Measurements from ENCODE around the gene APRT.

The APRT gene

DNA sequence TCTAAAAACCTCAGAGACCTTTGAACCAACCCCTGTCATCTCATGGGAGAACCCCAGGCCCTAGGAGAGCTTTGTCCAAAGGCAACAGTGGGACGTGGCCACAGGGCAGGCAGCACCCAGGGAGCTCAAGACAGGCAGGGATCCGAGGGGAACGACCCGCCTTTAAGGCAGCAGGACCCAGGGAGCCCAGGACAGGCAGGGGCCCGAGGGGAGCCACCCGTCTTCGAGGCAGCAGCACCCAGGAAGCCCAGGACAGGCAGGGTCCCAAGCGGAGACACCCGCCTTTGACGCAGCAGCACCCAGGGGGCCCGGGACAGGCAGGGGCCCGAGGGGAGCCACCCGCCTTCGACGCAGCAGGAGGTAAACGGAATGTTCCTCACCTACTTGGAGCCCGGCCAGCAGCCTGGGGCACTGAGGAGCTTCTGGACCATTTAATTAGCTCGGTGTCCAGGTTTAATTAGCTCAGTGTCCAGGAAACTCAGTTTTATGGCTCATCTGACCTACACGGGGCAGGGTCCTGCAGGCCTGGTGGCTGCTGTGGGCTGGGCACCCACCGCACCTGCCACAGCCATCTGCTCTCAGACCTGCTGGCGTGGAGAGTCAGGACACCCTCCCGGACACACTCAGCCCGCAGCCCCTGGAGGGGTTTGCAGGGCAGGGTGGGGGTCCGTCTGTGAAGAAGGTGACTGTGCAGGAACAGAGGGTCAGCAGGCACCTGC lies 51.1 kb downstream of the APRT start:
- DNase-seq (ENCODE audit: low read depth), result no peak
- no peak overlapping the region for H3K4me3 ChIP-seq (ENCODE audit: low read length)
- TF ChIP-seq, protein P1, sequence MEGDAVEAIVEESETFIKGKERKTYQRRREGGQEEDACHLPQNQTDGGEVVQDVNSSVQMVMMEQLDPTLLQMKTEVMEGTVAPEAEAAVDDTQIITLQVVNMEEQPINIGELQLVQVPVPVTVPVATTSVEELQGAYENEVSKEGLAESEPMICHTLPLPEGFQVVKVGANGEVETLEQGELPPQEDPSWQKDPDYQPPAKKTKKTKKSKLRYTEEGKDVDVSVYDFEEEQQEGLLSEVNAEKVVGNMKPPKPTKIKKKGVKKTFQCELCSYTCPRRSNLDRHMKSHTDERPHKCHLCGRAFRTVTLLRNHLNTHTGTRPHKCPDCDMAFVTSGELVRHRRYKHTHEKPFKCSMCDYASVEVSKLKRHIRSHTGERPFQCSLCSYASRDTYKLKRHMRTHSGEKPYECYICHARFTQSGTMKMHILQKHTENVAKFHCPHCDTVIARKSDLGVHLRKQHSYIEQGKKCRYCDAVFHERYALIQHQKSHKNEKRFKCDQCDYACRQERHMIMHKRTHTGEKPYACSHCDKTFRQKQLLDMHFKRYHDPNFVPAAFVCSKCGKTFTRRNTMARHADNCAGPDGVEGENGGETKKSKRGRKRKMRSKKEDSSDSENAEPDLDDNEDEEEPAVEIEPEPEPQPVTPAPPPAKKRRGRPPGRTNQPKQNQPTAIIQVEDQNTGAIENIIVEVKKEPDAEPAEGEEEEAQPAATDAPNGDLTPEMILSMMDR (IDR thresholded peaks at IDR 0.05; ENCODE audit: insufficient read depth, low read depth, low read length, missing control alignments), result no peak

DNA sequence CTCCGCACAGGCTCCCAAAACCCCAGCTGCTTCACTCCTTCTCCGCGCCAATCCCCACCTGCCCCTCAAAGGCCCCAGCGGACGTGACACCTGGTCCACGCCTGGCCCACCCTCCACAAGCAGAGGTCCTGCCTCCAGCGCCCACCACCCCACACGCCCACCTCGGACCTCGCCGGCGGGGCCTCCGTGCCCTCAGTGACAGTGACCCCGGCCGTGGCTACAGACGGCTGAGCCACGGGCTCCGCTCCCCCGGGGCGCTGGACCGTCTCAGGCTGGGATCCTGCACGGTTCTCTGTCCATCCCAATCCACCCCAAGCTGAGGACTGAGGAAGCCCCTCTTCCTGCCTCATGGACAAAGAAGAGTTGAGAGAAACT lies 51.8 kb downstream of the APRT start:
- no peak overlapping the region for H3K4me3 ChIP-seq (ENCODE audit: low read length)
- TF ChIP-seq, protein P1 (IDR thresholded peaks at IDR 0.05; ENCODE audit: insufficient read depth, low read depth, low read length, missing control alignments), result no peak

More for the DNA sequence above, 51.8 kb downstream of the APRT start:
- no peak for DNase-seq (ENCODE audit: low read depth)

All from epithelial cell of esophagus (primary cell).